ENCODE data around the gene DBNDD2. TPM values are rescaled to one million over a fixed set of nuclear protein-coding genes. Genes with fewer than 3 reads are reported as not detected.
A peak's percentile ranks its signal among the peaks of the same experiment; 100 is the strongest.

Gene DBNDD2
- total RNA-seq, 6 experiments from 2014 or later = 15.2 to 19.5 (median 19.0) TPM

- no peak for TF ChIP-seq CTCF (IDR thresholded peaks at IDR 0.05)
- H3K9me3 Mint-ChIP-seq = no peaks in the 10 kb centered on the region
- no peaks in the 10 kb centered on the region for H3K36me3 Mint-ChIP-seq (ENCODE audit: low read depth)
- H3K4me3 Mint-ChIP-seq = no peak overlapping the region
- H3K27ac Mint-ChIP-seq = no peak overlapping the region
- H3K4me1 Mint-ChIP-seq (ENCODE audit: low read depth) = peaks cover 31% of the 10 kb centered on the region
- no peak for DNase-seq
- no peaks in the 10 kb centered on the region; the same call in 1 of the 2 replicates for H3K27me3 Mint-ChIP-seq (ENCODE audit: insufficient read depth)
These were observed 4.6 kb downstream of the DBNDD2 start for GRCh38 chr20:45412653-45413052.

GRCh38 chr20:45413479-45413878, 5.4 kb downstream of the DBNDD2 start:
- no peak for TF ChIP-seq CTCF (IDR thresholded peaks at IDR 0.05)
- DNase-seq = no peak

GRCh38 chr20:45415822-45416637, 7.9 kb downstream of the DBNDD2 start, which contains the start of gene PIGT:
TSS of gene PIGT (plus strand) at chr20:45416141. CDS start at chr20:45416157, 16 bp downstream.
- Mint-ChIP-seq H3K27ac (peak within 1 kb of the TSS; percentile 96), H3K27me3 (ENCODE audit: insufficient read depth) (no peaks in the 10 kb centered on the region; the same call in 1 of the 2 replicates), H3K9me3 (no peaks in the 10 kb centered on the region), H3K36me3 (ENCODE audit: low read depth) (peaks cover 12% of the 10 kb centered on the region; the same call in 1 of the 2 replicates), H3K4me3 (peak within 1 kb of the TSS; percentile 95), H3K4me1 (ENCODE audit: low read depth) (peaks cover 59% of the 10 kb centered on the region)
- TF ChIP-seq CTCF (IDR thresholded peaks at IDR 0.05) = no peak
- peak; percentile 79 for DNase-seq

More at GRCh38 chr20:45413479-45413878, 5.4 kb downstream of the DBNDD2 start:
- H3K27ac Mint-ChIP-seq = no peak overlapping the region
- no peaks in the 10 kb centered on the region for H3K36me3 Mint-ChIP-seq (ENCODE audit: low read depth)
- no peaks in the 10 kb centered on the region; the same call in 1 of the 2 replicates for H3K27me3 Mint-ChIP-seq (ENCODE audit: insufficient read depth)
- no peak overlapping the region for H3K4me3 Mint-ChIP-seq
- H3K9me3 Mint-ChIP-seq = no peaks in the 10 kb centered on the region
- H3K4me1 Mint-ChIP-seq (ENCODE audit: low read depth) = peaks cover 38% of the 10 kb centered on the region

- Mint-ChIP-seq H3K27ac (peak overlapping the region; percentile 96), H3K4me3 (peak overlapping the region; percentile 95), H3K36me3 (ENCODE audit: low read depth) (peaks cover 12% of the 10 kb centered on the region; the same call in 1 of the 2 replicates), H3K4me1 (ENCODE audit: low read depth) (peaks cover 59% of the 10 kb centered on the region), H3K9me3 (no peaks in the 10 kb centered on the region), H3K27me3 (ENCODE audit: insufficient read depth) (no peaks in the 10 kb centered on the region; the same call in 1 of the 2 replicates)
- TF ChIP-seq CTCF (IDR thresholded peaks at IDR 0.05) = no peak
- no peak for DNase-seq
These were observed 8.8 kb downstream of the DBNDD2 start for GRCh38 chr20:45416917-45417316.

GRCh38 chr20:45419188-45420091, 11.4 kb downstream of the DBNDD2 start:
- DNase-seq = peak; percentile 99
- Mint-ChIP-seq H3K27me3 (ENCODE audit: insufficient read depth) (no peaks in the 10 kb centered on the region; the same call in 1 of the 2 replicates), H3K4me1 (ENCODE audit: low read depth) (peaks cover 56% of the 10 kb centered on the region), H3K36me3 (ENCODE audit: low read depth) (peaks cover 12% of the 10 kb centered on the region; the same call in 1 of the 2 replicates), H3K27ac (peak overlapping the region; percentile 95), H3K4me3 (peak overlapping the region; percentile 47), H3K9me3 (no peaks in the 10 kb centered on the region)
- no peak for TF ChIP-seq CTCF (IDR thresholded peaks at IDR 0.05)

All from HFFc6 (cell line).